GM12865 (cell line): ENCODE data around the gene POP4.

Experiments
- DNase-seq: peaks from one replicate; pipeline ENCODE4 v3.0.0; 2010; ENCODE audit warnings: low read depth
- H3K4me3 ChIP-seq: 2 replicates; pipeline ENCODE4 v1.5.1; 2011; ENCODE audit warnings: mild to moderate bottlenecking, low read depth, low read length, control low read depth
- TF ChIP-seq, protein P1 (sequence below): IDR thresholded peaks from 2 replicates; pipeline ENCODE4 v1.5.1; 2011; ENCODE audit warnings: low read length, control low read depth, low read depth, inconsistent platforms; ENCODE audit not compliant: insufficient read depth; ENCODE audit errors: missing control alignments

POP4 gene

DNA sequence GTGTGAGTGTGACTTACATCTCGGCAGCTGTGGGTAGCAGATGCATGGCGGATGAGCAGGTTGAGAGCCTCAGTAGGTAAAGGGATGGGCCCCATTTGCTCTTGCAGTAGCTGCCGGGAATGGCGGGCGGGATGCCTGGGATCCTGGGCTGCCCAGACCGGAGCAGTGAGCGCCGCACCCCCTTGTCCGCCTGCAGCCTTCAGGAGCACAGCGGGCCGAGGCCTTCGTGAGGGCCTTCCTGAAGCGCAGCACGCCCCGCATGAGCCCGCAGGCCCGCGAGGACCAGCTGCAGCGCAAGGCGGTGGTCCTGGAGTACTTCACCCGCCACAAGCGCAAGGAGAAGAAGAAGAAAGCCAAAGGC, 4.1 kb downstream of the POP4 start:
- DNase-seq, result no peak
- TF ChIP-seq, protein P1, sequence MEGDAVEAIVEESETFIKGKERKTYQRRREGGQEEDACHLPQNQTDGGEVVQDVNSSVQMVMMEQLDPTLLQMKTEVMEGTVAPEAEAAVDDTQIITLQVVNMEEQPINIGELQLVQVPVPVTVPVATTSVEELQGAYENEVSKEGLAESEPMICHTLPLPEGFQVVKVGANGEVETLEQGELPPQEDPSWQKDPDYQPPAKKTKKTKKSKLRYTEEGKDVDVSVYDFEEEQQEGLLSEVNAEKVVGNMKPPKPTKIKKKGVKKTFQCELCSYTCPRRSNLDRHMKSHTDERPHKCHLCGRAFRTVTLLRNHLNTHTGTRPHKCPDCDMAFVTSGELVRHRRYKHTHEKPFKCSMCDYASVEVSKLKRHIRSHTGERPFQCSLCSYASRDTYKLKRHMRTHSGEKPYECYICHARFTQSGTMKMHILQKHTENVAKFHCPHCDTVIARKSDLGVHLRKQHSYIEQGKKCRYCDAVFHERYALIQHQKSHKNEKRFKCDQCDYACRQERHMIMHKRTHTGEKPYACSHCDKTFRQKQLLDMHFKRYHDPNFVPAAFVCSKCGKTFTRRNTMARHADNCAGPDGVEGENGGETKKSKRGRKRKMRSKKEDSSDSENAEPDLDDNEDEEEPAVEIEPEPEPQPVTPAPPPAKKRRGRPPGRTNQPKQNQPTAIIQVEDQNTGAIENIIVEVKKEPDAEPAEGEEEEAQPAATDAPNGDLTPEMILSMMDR, result no peak
- H3K4me3 ChIP-seq, result no peak overlapping the region

DNA sequence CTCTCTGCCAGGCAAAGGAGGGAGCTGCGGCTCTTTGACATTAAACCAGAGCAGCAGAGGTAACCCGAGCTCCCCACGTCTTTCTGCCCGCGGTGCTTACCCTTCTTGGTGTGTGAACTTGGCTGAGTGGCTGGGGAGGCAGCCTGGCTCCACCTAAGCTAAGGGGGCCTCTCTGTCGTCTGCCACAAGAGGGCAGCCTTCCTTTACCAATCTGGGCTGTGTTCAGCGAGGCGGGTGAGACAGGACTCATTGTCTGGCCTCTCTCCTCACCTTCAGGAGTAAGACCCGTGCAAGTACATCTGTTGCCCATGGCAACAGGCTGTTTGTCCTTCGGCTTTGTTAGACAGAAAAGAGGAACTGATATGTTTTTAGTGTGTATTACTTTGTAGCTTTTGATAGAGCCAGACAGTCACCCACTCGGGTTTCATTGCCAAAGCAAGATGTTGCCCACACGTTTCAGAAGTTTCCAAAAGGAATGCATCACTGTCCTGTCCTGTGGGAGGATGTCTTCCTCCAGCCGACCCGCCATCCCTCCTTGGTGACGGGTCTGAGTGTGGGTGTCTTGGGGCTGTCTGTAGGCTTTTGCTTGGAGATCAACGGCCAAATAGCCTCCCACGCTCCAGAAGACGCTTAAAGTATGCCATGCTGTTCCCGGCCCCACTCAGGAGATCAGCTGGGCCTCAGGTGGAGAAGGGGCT, 4.6 kb downstream of the POP4 start:
- TF ChIP-seq, protein P1, result peak; percentile 93
- peak; percentile 95 for DNase-seq
- H3K4me3 ChIP-seq, result no peak overlapping the region

DNA sequence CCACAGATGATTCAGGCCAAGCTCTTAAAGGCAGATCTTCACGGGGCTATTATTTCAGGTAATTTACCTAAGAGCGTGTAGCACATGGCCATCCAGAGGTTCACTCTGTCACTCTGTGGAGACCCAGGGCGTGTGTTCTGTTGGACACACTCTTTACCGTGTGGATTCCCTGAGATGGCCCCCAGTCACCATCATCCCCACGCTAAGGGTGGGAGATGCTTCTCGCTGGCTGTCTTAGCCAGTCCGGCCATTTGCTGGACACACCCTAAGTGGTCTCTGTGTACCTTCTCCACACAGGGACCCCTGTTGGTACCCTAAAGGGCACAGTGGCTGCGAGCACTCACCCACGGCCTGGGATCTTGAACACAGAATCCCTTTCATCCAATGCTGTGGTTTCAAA, 6.0 kb downstream of the POP4 start:
- no peak for DNase-seq
- no peak overlapping the region for H3K4me3 ChIP-seq
- TF ChIP-seq, protein P1, result no peak

DNA sequence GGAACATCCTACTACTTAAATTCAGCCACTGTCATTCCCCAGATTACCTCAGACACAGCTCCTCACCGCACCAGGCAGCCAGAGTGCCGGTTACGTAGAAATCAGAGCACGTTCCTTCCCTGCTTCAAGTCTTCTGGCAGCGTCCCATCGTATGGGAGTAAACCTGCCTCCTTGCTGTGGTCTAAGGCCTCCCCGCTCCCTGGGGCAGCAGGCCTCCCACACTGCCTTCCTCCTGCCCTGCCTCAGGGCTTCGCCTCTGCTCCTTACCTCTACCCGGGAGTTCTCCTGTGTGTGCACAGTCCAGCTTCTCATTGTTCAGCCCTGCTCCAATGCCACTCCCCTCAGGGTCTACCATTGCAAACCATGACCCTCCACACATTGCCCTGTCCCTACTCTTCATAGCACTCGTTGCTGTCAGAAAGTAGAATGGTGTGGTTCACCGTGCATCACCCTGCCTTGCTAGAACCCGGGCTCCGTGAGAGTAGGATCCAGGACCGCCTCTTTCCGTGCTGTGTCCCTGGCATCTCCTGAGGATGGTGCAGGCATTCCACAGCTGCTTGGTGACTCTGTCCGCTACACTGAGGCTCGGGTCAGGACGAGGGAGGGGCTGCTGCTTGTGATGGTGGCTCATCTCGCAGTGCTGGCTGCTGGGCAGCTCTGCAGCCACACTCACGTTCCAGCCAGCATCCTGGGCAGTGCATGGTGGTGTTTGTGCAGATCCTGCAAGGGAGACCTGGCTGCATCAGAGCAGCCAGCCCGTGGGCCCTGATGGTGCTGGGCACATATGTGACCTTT, 6.9 kb downstream of the POP4 start:
- DNase-seq, result no peak
- no peak overlapping the region for H3K4me3 ChIP-seq
- TF ChIP-seq, protein P1, result no peak

DNA sequence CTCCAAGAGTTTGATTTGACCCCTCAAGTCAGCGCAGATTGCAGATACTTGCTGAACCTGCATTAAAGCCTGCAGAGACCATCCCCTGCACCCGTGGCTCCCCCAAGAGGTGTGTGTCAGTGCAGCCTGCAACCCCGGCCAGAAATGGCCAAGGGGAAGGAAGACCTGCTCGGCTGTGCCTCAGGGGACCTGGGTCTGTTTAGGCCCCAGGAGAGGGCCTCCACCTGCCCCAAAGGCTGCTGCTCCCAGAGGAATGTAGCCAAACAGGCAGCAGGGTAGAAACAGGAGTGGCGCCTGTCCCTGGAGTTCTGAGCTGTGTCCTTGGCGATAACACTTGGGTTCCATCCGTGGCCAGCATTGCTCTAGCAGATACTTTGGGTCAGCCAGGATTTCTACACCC, 8.0 kb downstream of the POP4 start:
- TF ChIP-seq, protein P1, result no peak
- H3K4me3 ChIP-seq, result no peak overlapping the region
- no peak for DNase-seq

DNA sequence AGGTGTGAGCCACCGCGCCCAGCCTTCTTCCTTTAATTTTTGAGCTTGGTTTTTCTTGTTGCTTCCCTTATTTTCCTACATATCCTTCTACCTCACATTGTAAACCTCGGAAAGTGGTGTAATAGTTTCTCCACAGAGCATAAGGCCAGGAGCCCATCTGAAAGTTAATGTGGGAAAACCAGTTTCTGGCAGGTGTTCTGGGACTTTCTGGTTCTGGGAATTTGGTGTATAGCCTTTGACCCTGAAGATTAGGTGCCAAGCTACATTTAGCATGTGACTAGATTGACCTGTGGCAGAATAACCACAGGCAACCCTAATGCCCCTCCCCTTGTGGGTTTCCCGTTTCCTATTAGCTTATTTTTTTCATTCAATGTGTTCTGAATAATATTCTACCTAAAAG, 8.7 kb downstream of the POP4 start:
- TF ChIP-seq, protein P1, result no peak
- no peak overlapping the region for H3K4me3 ChIP-seq
- DNase-seq, result no peak
